Immature natural killer cell (primary cell): Measurements from ENCODE around the gene TUBA1C. TPM values are rescaled to one million over a fixed set of nuclear protein-coding genes. Genes with fewer than 3 reads are reported as not detected.
"Not testable (repeated sequence)": the region's sequence is repeated elsewhere in the genome, so short reads cannot be mapped to it uniquely, and the experiment has no call there.

ENCODE experiments used
- DNase-seq, 3 donors: peaks; one replicate each; pipeline ENCODE4 v3.0.0; 2022; ENCODE audit warnings: mixed read lengths in 1 of 3
- H3K27ac Mint-ChIP-seq, 6 donors: one replicate each; pipeline ENCODE4 v1.8.0; 2020; ENCODE audit warnings: mixed read lengths in 6 of 6, mild to moderate bottlenecking in 5 of 6, inconsistent platforms in 4 of 6, moderate library complexity in 3 of 6
- H3K27me3 Mint-ChIP-seq, 3 donors: one replicate each; pipeline ENCODE4 v1.8.0; 2020 to 2021; ENCODE audit warnings: low read depth in 3 of 3, mild to moderate bottlenecking in 3 of 3, mixed read lengths in 3 of 3, moderate library complexity in 3 of 3, inconsistent platforms in 1 of 3
- H3K36me3 Mint-ChIP-seq, 3 donors: one replicate each; pipeline ENCODE4 v1.8.0; 2020; ENCODE audit warnings: mixed read lengths in 3 of 3, inconsistent platforms in 2 of 3, mild to moderate bottlenecking in 2 of 3
- H3K4me1 Mint-ChIP-seq, 2 donors: one replicate each; pipeline ENCODE4 v1.8.0; 2020; ENCODE audit warnings: inconsistent platforms in 2 of 2, mild to moderate bottlenecking in 2 of 2, mixed read lengths in 2 of 2, moderate library complexity in 1 of 2
- H3K4me3 Mint-ChIP-seq, 5 donors: one replicate each; pipeline ENCODE4 v1.8.0; 2020; ENCODE audit warnings: mild to moderate bottlenecking in 5 of 5, mixed read lengths in 5 of 5, inconsistent platforms in 3 of 5, moderate library complexity in 3 of 5
- H3K9me3 Mint-ChIP-seq, 6 donors: one replicate each; pipeline ENCODE4 v1.8.0; 2020; ENCODE audit warnings: mild to moderate bottlenecking in 6 of 6, mixed read lengths in 6 of 6, inconsistent platforms in 4 of 6, moderate library complexity in 3 of 6
- polyA plus RNA-seq, 3 donors: library from polyadenylated mRNA; unstranded; fragments of 300-500 nt; fragmentation: Illumina TruSeq; gene quantifications; one replicate each; pipeline ENCODE4 v1.2.3, GENCODE V29; 2021

Gene TUBA1C
- polyA plus RNA-seq, 3 donors from 2014 or later, result 27.8 to 45.8 (median 42.1) TPM

- H3K9me3 Mint-ChIP-seq, result no peaks in the 10 kb centered on the region
- peak overlapping the region; percentile 47 to 83 (median 78) for H3K27ac Mint-ChIP-seq
- peaks cover 11 to 19% (median 15%) of the 10 kb centered on the region in 3 donors for H3K27me3 Mint-ChIP-seq
- peak overlapping the region; percentile 67 to 91 (median 72) for H3K4me3 Mint-ChIP-seq
- H3K36me3 Mint-ChIP-seq, result no peaks in the 10 kb centered on the region
- DNase-seq, result no peak
- H3K4me1 Mint-ChIP-seq, result peaks cover 15 to 17% of the 10 kb centered on the region in 2 donors
Measured at GRCh38 chr12:49232940-49233841, 31.7 kb upstream of the TUBA1C start.

- peak in 2 of 3 donors; percentile 3 to 5 for DNase-seq
- H3K36me3 Mint-ChIP-seq, result no peaks in the 10 kb centered on the region
- H3K27me3 Mint-ChIP-seq, result peaks cover 13 to 19% (median 15%) of the 10 kb centered on the region in 3 donors
- no peaks in the 10 kb centered on the region for H3K9me3 Mint-ChIP-seq
- H3K4me3 Mint-ChIP-seq, result peak overlapping the region; percentile 67 to 91 (median 76)
- H3K4me1 Mint-ChIP-seq, result peaks cover 15 to 17% of the 10 kb centered on the region in 2 donors
- peak overlapping the region in 5 of 6 donors; percentile 55 to 83 (median 78) for H3K27ac Mint-ChIP-seq
Measured at GRCh38 chr12:49233842-49234526, 30.9 kb upstream of the TUBA1C start.

GRCh38 chr12:49236423-49236822, 28.5 kb upstream of the TUBA1C start:
- H3K36me3 Mint-ChIP-seq, result no peaks in the 10 kb centered on the region
- H3K4me3 Mint-ChIP-seq, result peak overlapping the region in 3 of 5 donors; percentile 12 to 46 (median 28)

GRCh38 chr12:49243631-49244030, 21.3 kb upstream of the TUBA1C start:
- H3K4me3 Mint-ChIP-seq, result no peak overlapping the region
- H3K9me3 Mint-ChIP-seq, result no peaks in the 10 kb centered on the region
- peaks cover 0 to 3% (median 0%) of the 10 kb centered on the region in 3 donors for H3K27me3 Mint-ChIP-seq
- H3K36me3 Mint-ChIP-seq, result no peaks in the 10 kb centered on the region
- H3K4me1 Mint-ChIP-seq, result no peaks in the 10 kb centered on the region
- H3K27ac Mint-ChIP-seq, result no peak overlapping the region
- no peak for DNase-seq

More at GRCh38 chr12:49236423-49236822, 28.5 kb upstream of the TUBA1C start:
- DNase-seq, result no peak
- no peaks in the 10 kb centered on the region for H3K9me3 Mint-ChIP-seq
- peaks cover 15 to 17% of the 10 kb centered on the region in 2 donors for H3K4me1 Mint-ChIP-seq
- peaks cover 13 to 19% (median 15%) of the 10 kb centered on the region in 3 donors for H3K27me3 Mint-ChIP-seq
- peak overlapping the region in 1 of 6 donors; percentile 41 for H3K27ac Mint-ChIP-seq

GRCh38 chr12:49244176-49244575, 20.7 kb upstream of the TUBA1C start:
- Mint-ChIP-seq H3K36me3 (no peaks in the 10 kb centered on the region), H3K4me1 (no peaks in the 10 kb centered on the region), H3K4me3 (no peak overlapping the region), H3K27ac (no peak overlapping the region), H3K9me3 (no peaks in the 10 kb centered on the region), H3K27me3 (peaks cover 0 to 2% (median 0%) of the 10 kb centered on the region in 3 donors)
- no peak for DNase-seq

- no peak for DNase-seq
- Mint-ChIP-seq H3K27ac (no peak overlapping the region), H3K4me3 (no peak overlapping the region), H3K9me3 (no peaks in the 10 kb centered on the region), H3K4me1 (no peaks in the 10 kb centered on the region), H3K27me3 (peaks cover 0 to 5% (median 0%) of the 10 kb centered on the region in 3 donors), H3K36me3 (no peaks in the 10 kb centered on the region)
Measured at GRCh38 chr12:49251357-49251756, 13.5 kb upstream of the TUBA1C start.

GRCh38 chr12:49253033-49253623, 11.8 kb upstream of the TUBA1C start:
- no peak for DNase-seq
- no peak overlapping the region for H3K4me3 Mint-ChIP-seq
- H3K4me1 Mint-ChIP-seq, result peaks cover 0 to 1% of the 10 kb centered on the region in 2 donors
- no peaks in the 10 kb centered on the region for H3K9me3 Mint-ChIP-seq
- H3K27me3 Mint-ChIP-seq, result peaks cover 0 to 5% (median 0%) of the 10 kb centered on the region in 3 donors
- no peaks in the 10 kb centered on the region for H3K36me3 Mint-ChIP-seq
- H3K27ac Mint-ChIP-seq, result peak overlapping the region in 1 of 6 donors; percentile 34

- H3K4me1 Mint-ChIP-seq, H3K9me3 Mint-ChIP-seq, H3K4me3 Mint-ChIP-seq, DNase-seq, H3K27me3 Mint-ChIP-seq, H3K36me3 Mint-ChIP-seq, H3K27ac Mint-ChIP-seq: not testable (repeated sequence)
Measured at GRCh38 chr12:49255456-49255855, 9.4 kb upstream of the TUBA1C start.

GRCh38 chr12:49255857-49256637, 8.8 kb upstream of the TUBA1C start:
- Mint-ChIP-seq H3K4me1 (peaks cover 0 to 1% of the 10 kb centered on the region in 2 donors), H3K9me3 (no peaks in the 10 kb centered on the region), H3K27me3 (peaks cover 0 to 4% (median 0%) of the 10 kb centered on the region in 3 donors), H3K4me3 (no peak overlapping the region), H3K36me3 (no peaks in the 10 kb centered on the region), H3K27ac (no peak overlapping the region)
- no peak for DNase-seq

- H3K4me3 Mint-ChIP-seq, H3K36me3 Mint-ChIP-seq, H3K4me1 Mint-ChIP-seq, H3K9me3 Mint-ChIP-seq, DNase-seq, H3K27me3 Mint-ChIP-seq, H3K27ac Mint-ChIP-seq: not testable (repeated sequence)
Measured at GRCh38 chr12:49257508-49258184, 7.2 kb upstream of the TUBA1C start.

GRCh38 chr12:49259452-49259851, 5.4 kb upstream of the TUBA1C start:
- no peak overlapping the region for H3K4me3 Mint-ChIP-seq

GRCh38 chr12:49260166-49260565, 4.7 kb upstream of the TUBA1C start:
- DNase-seq, result no peak
- Mint-ChIP-seq H3K27ac (no peak overlapping the region), H3K27me3 (peaks cover 0 to 2% (median 1%) of the 10 kb centered on the region in 3 donors), H3K36me3 (no peaks in the 10 kb centered on the region), H3K4me3 (no peak overlapping the region), H3K4me1 (peaks cover 7 to 9% of the 10 kb centered on the region in 2 donors), H3K9me3 (no peaks in the 10 kb centered on the region)

More at GRCh38 chr12:49259452-49259851, 5.4 kb upstream of the TUBA1C start:
- Mint-ChIP-seq H3K4me1 (peaks cover 7 to 9% of the 10 kb centered on the region in 2 donors), H3K27me3 (peaks cover 0 to 2% (median 0%) of the 10 kb centered on the region in 3 donors), H3K9me3 (no peaks in the 10 kb centered on the region), H3K36me3 (no peaks in the 10 kb centered on the region), H3K27ac (peak overlapping the region in 1 of 6 donors; percentile 53)
- no peak for DNase-seq
